Vagina (tissue), 2 donors: ENCODE measurements around the gene RBMXL3. TPM values are rescaled to one million over a fixed set of nuclear protein-coding genes. Genes with fewer than 3 reads are reported as not detected.
"Not testable (repeated sequence)": the region's sequence is repeated elsewhere in the genome, so short reads cannot be mapped to it uniquely, and the experiment has no call there.

Experiments
- DNase-seq, 2 donors: peaks; one replicate each; pipeline ENCODE4 v3.0.0-alpha.2; 2017; ENCODE audit errors: extremely low spot score in 2 of 2
- H3K27ac ChIP-seq: fragments of 200-600 bp; sonication (generic); one replicate; pipeline ENCODE4 v1.5.1; 2019
- H3K27me3 ChIP-seq: fragments of 200-600 bp; sonication (generic); one replicate; pipeline ENCODE4 v1.5.1; 2019
- H3K36me3 ChIP-seq, 2 donors: fragments of 200-600 bp; sonication (generic); one replicate each; pipeline ENCODE4 v1.5.1; 2017 to 2019
- H3K4me1 ChIP-seq: fragments of 200-600 bp; sonication (generic); one replicate; pipeline ENCODE4 v1.5.1; 2019
- H3K4me3 ChIP-seq, 2 donors: fragments of 200-600 bp; sonication (generic); 1 replicate in 1 of 2; 2 replicates in 1 of 2; pipeline ENCODE4 v1.5.1; 2016 to 2019
- H3K9me3 ChIP-seq: fragments of 200-600 bp; sonication (generic); one replicate; pipeline ENCODE4 v1.5.1; 2019
- CTCF ChIP-seq, 3 experiments: fragments of 450-650 bp in 2 of 3; fragments of 200-600 bp in 1 of 3; sonication (generic) in 1 of 3; IDR thresholded peaks; one replicate each; pipeline ENCODE4 v1.5.1; 2017 to 2019; ENCODE audit warnings: antibody characterized with exemption in 3 of 3, mild to moderate bottlenecking in 2 of 3, moderate library complexity in 2 of 3
- POLR2A ChIP-seq, 2 donors: fragments of 450-650 bp; IDR thresholded peaks; one replicate each; pipeline ENCODE4 v1.6.1; 2017; ENCODE audit warnings: antibody characterized with exemption in 2 of 2, mild to moderate bottlenecking in 2 of 2, moderate library complexity in 2 of 2
- POLR2AphosphoS5 ChIP-seq, 2 donors: sonication (generic); formaldehyde crosslinking; IDR thresholded peaks; one replicate each; pipeline ENCODE4 v1.9.0; 2017; ENCODE audit warnings: antibody characterized with exemption in 2 of 2, mild to moderate bottlenecking in 2 of 2, low read depth in 1 of 2; ENCODE audit not compliant: insufficient read depth in 1 of 2
- intact Hi-C: fragments of 100-400 bp; cut with DNase I; formaldehyde crosslinking; loops from one replicate; pipeline ENCODE4 v1.15.1; 2023
- total RNA-seq: library from RNA; depleted of rRNA; stranded (reverse); fragments of >200 nt; gene quantifications from one replicate; pipeline ENCODE4 v1.2.3, GENCODE V29; 2016

The RBMXL3 gene
- total RNA-seq, 1 donor from 2014 or later = not detected

GRCh38 chrX:115190636-115191489 is 1.7 kb downstream of the RBMXL3 start:
- H3K27ac ChIP-seq = no peak overlapping the region
- no peaks in the 10 kb centered on the region for H3K9me3 ChIP-seq
- H3K4me3 ChIP-seq = no peak overlapping the region
- intact Hi-C loops = no loop called here
- TF ChIP-seq POLR2A (IDR thresholded peaks at IDR 0.05) (no peak), CTCF (IDR thresholded peaks at IDR 0.05) (no peak), POLR2AphosphoS5 (IDR thresholded peaks at IDR 0.05; ENCODE audit: insufficient read depth in 1 of 2, low read depth in 1 of 2) (no peak)
- no peaks in the 10 kb centered on the region for H3K4me1 ChIP-seq
- no peaks in the 10 kb centered on the region for H3K36me3 ChIP-seq
- H3K27me3 ChIP-seq = no peaks in the 10 kb centered on the region
- DNase-seq = no peak

GRCh38 chrX:115191490-115192243 is 2.5 kb downstream of the RBMXL3 start:
- H3K27ac ChIP-seq = no peak overlapping the region
- intact Hi-C loops = no loop called here
- H3K36me3 ChIP-seq = no peaks in the 10 kb centered on the region
- TF ChIP-seq POLR2AphosphoS5 (IDR thresholded peaks at IDR 0.05; ENCODE audit: insufficient read depth in 1 of 2, low read depth in 1 of 2) (no peak), CTCF (IDR thresholded peaks at IDR 0.05) (no peak), POLR2A (IDR thresholded peaks at IDR 0.05) (no peak)
- no peaks in the 10 kb centered on the region for H3K9me3 ChIP-seq
- no peaks in the 10 kb centered on the region for H3K4me1 ChIP-seq
- H3K4me3 ChIP-seq = no peak overlapping the region
- DNase-seq = no peak
- no peaks in the 10 kb centered on the region for H3K27me3 ChIP-seq

- intact Hi-C loops = no loop called here
- Histone ChIP-seq H3K9me3 (no peaks in the 10 kb centered on the region), H3K4me3 (no peak overlapping the region), H3K27me3 (no peaks in the 10 kb centered on the region), H3K4me1 (no peaks in the 10 kb centered on the region), H3K36me3 (no peaks in the 10 kb centered on the region), H3K27ac (no peak overlapping the region)
- no peak for DNase-seq
- TF ChIP-seq POLR2A (IDR thresholded peaks at IDR 0.05) = no peak
- no peak for TF ChIP-seq POLR2AphosphoS5 (IDR thresholded peaks at IDR 0.05; ENCODE audit: insufficient read depth in 1 of 2, low read depth in 1 of 2)
- no peak for TF ChIP-seq CTCF (IDR thresholded peaks at IDR 0.05)
Observed at GRCh38 chrX:115192244-115192700, 3.1 kb downstream of the RBMXL3 start.

GRCh38 chrX:115204040-115204439 is 14.8 kb downstream of the RBMXL3 start:
- intact Hi-C loops = no loop called here
- Histone ChIP-seq H3K9me3 (peaks cover 3% of the 10 kb centered on the region), H3K4me3 (no peak overlapping the region), H3K4me1 (no peaks in the 10 kb centered on the region), H3K27me3 (no peaks in the 10 kb centered on the region), H3K27ac (no peak overlapping the region), H3K36me3 (no peaks in the 10 kb centered on the region)
- DNase-seq = no peak
- no peak for TF ChIP-seq CTCF (IDR thresholded peaks at IDR 0.05)
- TF ChIP-seq POLR2AphosphoS5 (IDR thresholded peaks at IDR 0.05; ENCODE audit: insufficient read depth in 1 of 2, low read depth in 1 of 2) = no peak
- TF ChIP-seq POLR2A (IDR thresholded peaks at IDR 0.05) = no peak

GRCh38 chrX:115209547-115209946 is 20.3 kb downstream of the RBMXL3 start:
- H3K27ac ChIP-seq, DNase-seq, H3K4me3 ChIP-seq, H3K9me3 ChIP-seq, H3K36me3 ChIP-seq, intact Hi-C loops, H3K27me3 ChIP-seq, H3K4me1 ChIP-seq: not testable (repeated sequence)
